ENCODE results near the gene NPTN.

The NPTN gene

DNA sequence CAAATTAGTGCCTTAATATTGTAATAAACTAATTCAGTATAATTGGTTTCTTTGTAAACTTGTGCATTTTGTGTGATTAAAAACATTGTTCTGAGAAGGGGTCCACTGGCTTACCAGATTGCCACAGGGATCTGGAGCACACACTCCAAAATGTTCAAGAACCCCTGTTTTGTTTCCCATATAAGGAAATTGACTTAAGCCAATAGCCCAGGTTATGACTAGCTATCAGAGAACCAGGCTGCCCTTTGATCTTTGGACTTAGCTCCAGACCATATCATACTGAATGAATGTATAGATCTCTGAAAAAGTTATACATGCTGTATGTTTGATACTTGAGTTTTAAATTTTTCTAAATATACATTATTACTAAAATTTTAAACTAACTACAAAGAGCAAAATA, 91.7 kb downstream of the NPTN start:
- in situ Hi-C loops (cut with HindIII; ENCODE audit: low pct_ligation_motif_present, low pct_unique_long_range_greater_than_20kb, low sequenced_read_pairs) = no loop called here

DNA sequence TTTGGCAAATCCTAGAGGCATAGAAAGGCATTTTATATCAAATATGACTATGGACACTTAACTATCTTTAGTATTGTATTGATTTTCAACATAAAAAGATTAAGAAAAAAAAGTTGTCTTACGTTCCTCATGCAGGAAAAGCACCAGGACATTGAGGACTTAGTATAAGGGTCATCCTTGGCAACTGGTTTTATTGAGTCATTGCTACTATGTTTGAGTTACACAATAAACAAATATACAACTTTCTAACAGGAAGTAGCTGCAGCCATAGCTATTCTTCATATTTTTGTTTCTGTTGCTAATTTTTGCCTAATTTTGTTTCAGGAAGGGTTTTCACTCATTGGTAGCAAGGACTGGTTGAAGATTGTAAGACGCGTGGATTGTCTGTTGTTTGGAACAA, 93.0 kb downstream of the NPTN start:
- in situ Hi-C loops (cut with HindIII; ENCODE audit: low pct_ligation_motif_present, low pct_unique_long_range_greater_than_20kb, low sequenced_read_pairs) = no loop called here
- no peak for DNase-seq

More for the DNA sequence above, 91.7 kb downstream of the NPTN start:
- DNase-seq = no peak

DNA sequence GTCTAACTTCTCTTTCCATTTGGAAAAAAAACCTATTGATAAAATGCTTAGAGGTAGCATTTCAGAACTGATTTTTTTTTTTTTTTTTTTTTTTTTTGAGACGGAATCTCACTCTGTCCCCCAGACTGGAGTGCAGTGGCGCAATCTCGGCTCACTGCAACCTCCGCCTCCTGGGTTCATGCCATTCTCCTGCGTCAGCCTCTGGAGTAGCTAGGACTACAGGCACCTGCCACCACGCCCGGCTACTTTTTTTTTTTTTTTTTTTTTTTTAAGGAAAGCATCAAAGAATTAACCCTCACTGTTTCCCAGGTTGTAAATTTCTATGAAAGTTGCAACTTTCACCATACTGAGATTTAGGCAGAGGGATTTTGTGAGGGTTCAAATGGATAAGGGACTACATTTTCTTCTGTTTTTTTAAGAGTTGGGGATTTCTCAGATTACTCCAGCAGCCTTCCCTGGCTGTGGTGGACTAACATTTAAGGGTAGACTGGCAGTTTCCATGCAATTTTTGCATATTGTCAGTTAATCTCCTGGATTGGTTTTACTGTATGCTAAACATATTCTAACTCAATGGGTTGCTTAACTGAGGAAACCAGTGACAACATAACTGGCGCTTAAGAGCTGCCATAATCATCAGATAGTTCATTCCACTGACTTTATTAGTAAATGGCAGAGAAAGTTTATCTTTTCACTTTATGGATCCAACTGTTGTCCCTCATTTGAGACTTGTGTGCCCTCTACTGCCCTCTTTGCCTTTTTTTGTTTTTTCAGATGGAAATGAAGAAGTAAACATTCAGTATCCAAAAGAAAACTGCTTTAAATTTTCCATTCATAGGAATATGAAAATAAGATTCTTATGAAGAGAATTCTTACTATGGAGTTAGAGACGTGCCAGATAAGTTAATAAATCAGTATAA, 93.7 kb downstream of the NPTN start:
- in situ Hi-C loops (cut with HindIII; ENCODE audit: low pct_ligation_motif_present, low pct_unique_long_range_greater_than_20kb, low sequenced_read_pairs) = no loop called here
- DNase-seq = peak; percentile 4

DNA sequence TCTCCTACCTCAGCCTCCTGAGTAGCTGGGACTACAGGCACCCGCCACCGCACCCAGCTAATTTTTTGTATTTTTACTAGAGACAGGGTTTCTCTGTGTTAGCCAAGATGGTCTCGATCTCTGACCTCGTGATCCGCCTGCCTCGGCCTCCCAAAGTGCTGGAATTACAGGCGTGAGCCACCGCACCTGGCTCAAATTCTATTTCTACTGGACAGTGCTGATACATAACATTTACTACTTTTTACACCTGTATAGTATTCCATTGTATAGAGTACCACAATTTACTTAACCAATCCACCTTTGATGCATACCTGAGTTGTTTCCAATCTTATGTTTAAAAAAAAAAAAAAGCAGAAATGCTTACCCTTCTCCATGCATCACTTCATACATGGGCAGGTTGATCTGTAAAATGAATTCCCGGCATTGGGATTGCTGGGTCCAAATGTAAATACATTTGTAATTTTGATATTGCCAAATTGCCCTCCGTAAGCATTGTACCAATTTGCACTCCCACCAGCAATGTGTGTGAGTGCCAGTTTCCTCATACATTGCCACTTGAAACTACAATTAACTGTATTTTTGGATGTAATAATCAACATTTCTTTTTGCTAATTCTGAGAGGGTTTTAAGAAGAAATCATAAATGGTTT, 94.5 kb downstream of the NPTN start:
- in situ Hi-C loops (cut with HindIII; ENCODE audit: low pct_ligation_motif_present, low pct_unique_long_range_greater_than_20kb, low sequenced_read_pairs) = no loop called here
- DNase-seq = no peak

DNA sequence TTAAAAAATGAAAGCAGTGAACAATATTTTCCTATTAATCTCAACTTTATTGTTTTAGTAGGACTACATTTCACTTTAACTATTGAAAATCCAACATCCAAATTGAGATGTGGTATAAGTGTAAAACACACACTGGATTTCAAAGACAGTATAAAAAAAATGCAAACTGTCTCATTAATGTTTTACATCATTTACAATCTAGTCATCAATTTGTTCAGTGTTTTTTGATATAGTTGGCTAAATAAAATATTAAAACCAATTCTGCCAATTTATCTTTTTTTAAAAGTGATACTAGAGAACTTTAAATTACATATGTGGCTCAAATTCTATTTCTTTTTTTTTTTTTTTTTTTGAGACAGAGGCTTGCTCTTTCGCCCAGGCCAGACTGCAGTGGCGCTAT, 95.1 kb downstream of the NPTN start:
- no peak for DNase-seq
- in situ Hi-C loops (cut with HindIII; ENCODE audit: low pct_ligation_motif_present, low pct_unique_long_range_greater_than_20kb, low sequenced_read_pairs) = no loop called here

DNA sequence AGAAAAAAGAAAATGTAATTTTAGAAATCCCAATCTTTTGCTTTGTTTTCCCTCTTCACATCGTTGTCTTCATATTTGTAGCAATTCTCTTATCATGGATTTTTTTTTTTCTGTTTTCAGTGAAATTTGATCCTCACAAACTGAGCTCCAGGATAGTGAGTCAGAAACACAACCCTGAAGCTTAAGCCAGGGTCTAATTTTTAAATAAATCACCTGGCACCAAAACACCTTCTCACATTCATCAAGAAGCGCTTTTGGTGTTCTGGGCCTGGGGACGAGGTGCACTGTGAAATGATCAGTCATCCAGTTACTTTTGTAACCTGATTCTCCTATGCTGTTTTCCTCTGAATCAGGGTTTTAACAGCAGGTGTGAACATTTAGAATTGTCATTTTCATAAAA, 102.5 kb downstream of the NPTN start:
- DNase-seq = no peak

DNA sequence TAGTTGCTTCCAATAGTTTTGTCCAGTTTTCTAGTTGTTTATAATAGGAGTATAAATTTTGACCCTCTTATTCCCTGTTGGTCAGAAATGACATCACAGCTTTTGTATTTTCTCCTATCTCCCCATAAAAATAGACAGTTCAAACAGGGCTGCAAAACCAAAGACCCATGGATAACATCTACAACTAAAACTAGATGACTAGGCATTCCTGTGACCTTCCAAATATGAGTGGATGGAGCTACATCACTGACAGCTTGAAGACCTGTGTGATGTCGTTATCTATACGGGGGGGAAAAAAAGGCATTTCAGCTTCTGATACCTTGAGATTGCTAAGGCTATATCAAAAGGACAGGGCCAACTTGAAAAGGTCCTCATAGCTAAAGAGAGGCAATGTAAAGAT, 105.6 kb downstream of the NPTN start:
- no peak for DNase-seq

More for the DNA sequence above, 102.5 kb downstream of the NPTN start:
- in situ Hi-C loops (cut with HindIII; ENCODE audit: low pct_ligation_motif_present, low pct_unique_long_range_greater_than_20kb, low sequenced_read_pairs) = no loop called here

DNA sequence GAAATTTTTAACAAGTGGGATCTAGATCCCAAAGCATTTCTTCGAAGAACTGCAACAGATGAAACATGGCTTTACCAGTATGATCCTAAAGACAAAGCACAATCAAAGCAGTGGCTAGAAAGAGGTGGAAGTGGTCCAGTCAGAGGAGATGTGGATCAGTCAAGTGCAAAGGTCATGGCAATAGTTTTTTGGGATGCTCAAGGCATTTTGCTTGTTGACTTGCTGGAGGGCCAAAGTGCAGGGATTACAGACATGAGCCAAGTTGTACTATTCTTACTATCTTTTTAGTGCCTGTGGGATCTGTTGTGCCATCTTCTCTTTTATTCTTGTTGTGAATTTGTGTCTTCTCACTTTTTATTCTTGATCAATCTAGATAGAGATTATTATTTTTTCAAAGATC, 108.3 kb downstream of the NPTN start:
- no peak for DNase-seq
- in situ Hi-C loops (cut with HindIII; ENCODE audit: low pct_ligation_motif_present, low pct_unique_long_range_greater_than_20kb, low sequenced_read_pairs) = no loop called here

More for the DNA sequence above, 105.6 kb downstream of the NPTN start:
- in situ Hi-C loops (cut with HindIII; ENCODE audit: low pct_ligation_motif_present, low pct_unique_long_range_greater_than_20kb, low sequenced_read_pairs) = no loop called here

DNA sequence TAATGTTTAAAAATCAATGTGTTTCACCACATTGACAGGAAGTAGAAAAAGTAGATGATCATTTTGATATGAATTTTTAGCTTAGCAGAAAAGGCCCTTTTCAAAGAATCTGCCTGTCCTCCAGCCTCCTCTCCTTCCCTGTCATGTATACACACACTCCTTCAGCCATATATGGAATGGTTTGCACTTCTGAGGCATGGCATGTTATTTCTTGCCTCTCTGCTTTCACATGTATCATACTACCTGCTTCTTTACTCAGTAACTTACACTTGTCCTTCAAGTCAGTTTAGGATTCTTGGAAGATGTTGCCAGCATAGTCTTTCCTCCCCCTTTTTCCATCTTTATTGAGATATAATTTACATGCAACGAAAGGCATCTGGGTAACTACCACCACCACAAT, 111.2 kb downstream of the NPTN start:
- DNase-seq = no peak
- in situ Hi-C loops (cut with HindIII; ENCODE audit: low pct_ligation_motif_present, low pct_unique_long_range_greater_than_20kb, low sequenced_read_pairs) = no loop called here

DNA sequence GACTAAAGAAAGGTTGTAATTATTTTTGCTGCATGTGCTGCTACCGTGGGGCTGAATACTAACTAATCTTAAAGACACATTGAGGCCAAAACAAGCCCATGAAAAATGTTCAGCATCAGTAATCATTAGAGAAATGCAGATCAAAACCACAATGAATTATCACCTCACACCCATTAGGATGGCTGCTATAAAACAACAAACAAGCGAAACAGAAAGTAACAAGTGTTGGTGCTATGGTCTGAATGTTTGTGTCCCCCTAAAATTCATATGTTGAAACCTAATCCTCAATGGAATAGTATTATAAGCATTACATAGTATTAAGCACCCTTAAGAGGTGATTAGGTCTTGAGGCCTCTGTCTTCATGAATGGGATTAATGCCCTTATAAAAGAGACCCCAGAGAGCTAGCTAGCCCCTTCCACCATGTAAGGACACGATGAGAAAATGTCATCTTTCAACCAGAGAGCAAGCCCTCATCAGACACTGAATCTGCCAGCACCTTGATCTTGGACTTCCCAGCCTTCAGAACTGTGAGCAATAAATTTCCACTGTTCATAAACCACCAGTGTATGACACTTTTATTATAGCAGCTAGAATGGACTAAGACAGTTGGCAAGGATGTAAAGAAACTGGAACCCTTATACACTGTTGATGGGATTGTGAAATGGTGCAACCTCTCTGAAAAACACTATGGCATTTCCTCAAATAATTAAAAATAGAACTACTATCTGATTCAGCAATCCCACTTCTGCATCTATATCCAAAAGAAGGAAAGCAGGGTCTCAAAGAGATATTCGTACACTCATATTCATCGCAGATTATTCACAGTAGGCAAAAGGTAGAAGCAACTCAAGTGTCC, 114.1 kb downstream of the NPTN start:
- in situ Hi-C loops (cut with HindIII; ENCODE audit: low pct_ligation_motif_present, low pct_unique_long_range_greater_than_20kb, low sequenced_read_pairs) = no loop called here
- DNase-seq = no peak

DNA sequence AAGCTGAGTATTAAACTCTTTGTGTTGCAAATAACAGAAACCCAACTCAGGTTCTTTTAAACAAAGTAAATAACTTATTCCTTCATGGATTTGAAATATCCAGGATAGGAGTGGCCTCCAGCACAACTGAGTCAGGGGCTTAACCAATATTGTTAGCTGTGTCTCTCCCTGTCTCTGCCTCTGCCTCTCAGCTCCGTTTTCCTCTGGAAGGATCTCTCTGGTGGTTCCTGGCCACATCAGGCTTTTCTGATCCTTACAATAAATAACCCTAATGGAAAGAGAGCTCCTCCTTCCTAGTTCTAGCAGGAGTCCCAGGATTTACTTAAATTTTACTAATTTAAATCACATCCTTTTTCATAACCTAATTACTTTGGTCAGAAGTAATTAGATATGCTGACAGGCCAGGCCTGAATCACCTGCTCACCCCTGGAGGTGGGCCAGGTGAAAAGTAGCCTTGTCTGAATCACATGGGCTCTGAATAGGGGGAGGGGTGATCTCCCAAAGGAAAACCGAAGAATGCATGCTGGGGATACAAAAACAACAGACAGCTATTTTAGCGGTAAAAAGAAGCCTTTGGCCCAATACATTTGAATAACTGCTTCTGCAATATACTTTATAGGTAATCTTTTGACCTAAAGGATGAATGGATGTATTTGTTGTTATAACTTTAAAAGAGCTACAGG, 114.9 kb downstream of the NPTN start:
- no peak for DNase-seq
- in situ Hi-C loops (cut with HindIII; ENCODE audit: low pct_ligation_motif_present, low pct_unique_long_range_greater_than_20kb, low sequenced_read_pairs) = no loop called here

DNA sequence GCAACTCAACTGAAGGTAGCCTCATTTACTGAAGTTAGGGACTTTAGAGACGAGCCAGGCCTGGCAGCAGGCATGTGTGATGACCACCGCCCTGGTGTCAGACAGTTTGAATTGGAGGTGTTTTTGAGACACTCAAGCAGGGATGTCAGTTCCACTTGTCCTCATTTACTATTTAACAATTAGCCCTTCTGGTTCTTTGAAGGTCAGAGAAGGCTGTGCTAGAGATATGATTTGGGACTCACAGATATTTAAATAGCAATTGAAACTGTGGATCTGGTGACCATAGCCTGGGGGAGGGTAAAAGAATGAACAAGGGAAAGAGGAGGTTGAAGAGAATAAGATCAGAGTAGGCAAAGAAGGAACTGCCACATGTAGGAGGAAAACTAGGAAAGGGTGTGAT, 115.6 kb downstream of the NPTN start:
- in situ Hi-C loops (cut with HindIII; ENCODE audit: low pct_ligation_motif_present, low pct_unique_long_range_greater_than_20kb, low sequenced_read_pairs) = no loop called here

DNA sequence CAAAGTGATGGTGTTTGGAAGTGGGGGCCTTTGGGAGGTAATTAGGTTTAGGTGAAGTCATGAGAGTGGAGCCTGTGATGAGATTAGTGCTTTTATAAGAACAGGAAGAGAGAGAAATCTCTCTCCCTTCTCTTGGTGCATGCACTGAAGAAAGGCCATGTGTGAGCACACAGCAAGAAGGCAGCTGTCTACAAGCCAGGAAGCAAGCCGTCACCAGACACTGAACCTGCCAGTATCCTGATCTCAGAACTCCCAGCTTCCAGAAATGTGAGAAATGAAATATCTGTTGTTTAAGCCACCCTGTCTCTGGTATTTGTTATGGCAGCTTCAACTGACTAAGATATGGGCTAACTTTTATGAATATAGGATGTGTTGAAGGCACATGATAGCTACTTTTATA, 117.7 kb downstream of the NPTN start:
- in situ Hi-C loops (cut with HindIII; ENCODE audit: low pct_ligation_motif_present, low pct_unique_long_range_greater_than_20kb, low sequenced_read_pairs) = no loop called here
- no peak for DNase-seq

More for the DNA sequence above, 115.6 kb downstream of the NPTN start:
- DNase-seq = no peak
